Endothelial cell of umbilical vein (primary cell): ENCODE measurements around the gene GAD2. TPM values are rescaled to one million over a fixed set of nuclear protein-coding genes. Genes with fewer than 3 reads are reported as not detected.

Experiments used
- BruUV-seq: library from RNA; stranded (reverse); fragments of 400-500 nt; replicated peaks from 2 replicates; lab custom pipeline; 2021; lab: Mats Ljungman, UMichigan
- CTCF ChIA-PET: fragments of 300-600, 350-600 bp; sonication (Branson Sonifier 250); formaldehyde crosslinking; loops from one replicate; lab custom pipeline; 2021; ENCODE audit warnings: antibody characterized with exemption, inconsistent platforms; lab: Charles Lee
- POLR2A ChIA-PET: fragments of 300-600, 350-600 bp; sonication (Branson Sonifier 250); formaldehyde crosslinking; loops from one replicate; lab custom pipeline; 2021; ENCODE audit warnings: antibody characterized with exemption, inconsistent platforms; lab: Charles Lee
- DNase-seq: peaks from one replicate; pipeline ENCODE4 v3.0.0-alpha.2; 2011; ENCODE audit warnings: low read depth, low spot score
- FAIRE-seq: peaks from 2 replicates; lab custom pipeline; 2011; peaks lifted over from hg19 to GRCh38; lab: Jason Lieb, UNC
- H2AFZ ChIP-seq: 2 replicates; pipeline ENCODE4 v1.6.0; 2012; ENCODE audit warnings: low read depth, low read length, control low read depth, inconsistent platforms
- H3K27ac ChIP-seq: 2 replicates; pipeline ENCODE4 v1.5.1; 2011; ENCODE audit warnings: low read depth, mild to moderate bottlenecking, control low read depth, low read length, moderate library complexity; ENCODE audit not compliant: insufficient read depth
- H3K27me3 ChIP-seq, 2 experiments: 2 replicates each; pipeline versions ENCODE4 v1.6.0 to v1.6.1; 2011; ENCODE audit warnings: low read length in 2 of 2, mixed read lengths in 1 of 2; ENCODE audit not compliant: control insufficient read depth in 2 of 2, insufficient read depth in 2 of 2
- H3K36me3 ChIP-seq, 2 experiments: 2 replicates in 1 of 2; 3 replicates in 1 of 2; pipeline ENCODE4 v1.5.1; 2011; ENCODE audit warnings: low read length in 2 of 2, mild to moderate bottlenecking in 1 of 2, moderate library complexity in 1 of 2; ENCODE audit not compliant: control insufficient read depth in 2 of 2, insufficient read depth in 2 of 2; ENCODE audit errors: extremely low read depth in 1 of 2
- H3K4me1 ChIP-seq: 3 replicates; pipeline ENCODE4 v1.5.1; 2011; ENCODE audit warnings: mild to moderate bottlenecking, low read length; ENCODE audit not compliant: control insufficient read depth, insufficient read depth; ENCODE audit errors: extremely low read depth
- H3K4me2 ChIP-seq: 2 replicates; pipeline ENCODE4 v1.6.1; 2011; ENCODE audit warnings: low read length, control low read depth, mixed read lengths; ENCODE audit not compliant: insufficient read depth
- H3K4me3 ChIP-seq, 3 experiments: fragments of 200-600 bp in 1 of 3; sonication (generic), shearing (Covaris generic) in 1 of 3; replicated peaks in 1 of 3; 2 replicates each; pipeline ENCODE4 v1.5.1; 2011 to 2016; ENCODE audit warnings: control low read depth in 3 of 3, low read length in 3 of 3, mild to moderate bottlenecking in 2 of 3, inconsistent platforms in 1 of 3, low read depth in 1 of 3, moderate library complexity in 1 of 3; ENCODE audit not compliant: insufficient read depth in 1 of 3
- H3K79me2 ChIP-seq: 2 replicates; pipeline ENCODE4 v1.6.0; 2012; ENCODE audit warnings: low read length, inconsistent platforms; ENCODE audit not compliant: control insufficient read depth, insufficient read depth
- H3K9ac ChIP-seq: replicated peaks from 2 replicates; pipeline ENCODE3; 2011; ENCODE audit warnings: low read length, control low read depth; ENCODE audit not compliant: insufficient read depth; ENCODE audit errors: extremely low read depth
- H3K9me1 ChIP-seq: replicated peaks from 3 replicates; pipeline ENCODE4 v1.6.0; 2011; ENCODE audit warnings: mild to moderate bottlenecking, low read length; ENCODE audit not compliant: control insufficient read depth, insufficient read depth; ENCODE audit errors: extremely low read depth
- H3K9me3 ChIP-seq: replicated peaks from 2 replicates; pipeline ENCODE4 v1.5.1; 2012; ENCODE audit warnings: low read length, inconsistent platforms; ENCODE audit not compliant: control insufficient read depth, insufficient read depth
- H4K20me1 ChIP-seq: replicated peaks from 2 replicates; pipeline ENCODE3; 2011; ENCODE audit warnings: mild to moderate bottlenecking, low read length; ENCODE audit not compliant: control insufficient read depth, insufficient read depth; ENCODE audit errors: extremely low read depth
- CTCF ChIP-seq, 2 donors: IDR thresholded peaks; 1 replicate in 1 of 2; 2 replicates in 1 of 2; pipeline ENCODE4 v1.5.1; 2011; ENCODE audit warnings: low read length in 2 of 2, mild to moderate bottlenecking in 2 of 2, moderate library complexity in 2 of 2, control low read depth in 1 of 2, inconsistent platforms in 1 of 2, low read depth in 1 of 2; ENCODE audit not compliant: insufficient read depth in 1 of 2; ENCODE audit errors: extremely low read depth in 1 of 2
- EZH2 ChIP-seq: IDR thresholded peaks from 2 replicates; pipeline ENCODE4 v1.6.1; 2012; ENCODE audit warnings: borderline replicate concordance, low read depth, mild to moderate bottlenecking, moderate library complexity, low read length, inconsistent platforms; ENCODE audit not compliant: severe bottlenecking
- FOS ChIP-seq: IDR thresholded peaks from 2 replicates; pipeline ENCODE4 v1.6.1; 2011; ENCODE audit warnings: mild to moderate bottlenecking, low read length, moderate library complexity, borderline replicate concordance; ENCODE audit not compliant: insufficient read depth
- GATA2 ChIP-seq: IDR thresholded peaks from 2 replicates; pipeline ENCODE4 v1.7.0; 2011; ENCODE audit warnings: low read depth, mild to moderate bottlenecking, moderate library complexity, mixed read lengths, low read length; ENCODE audit not compliant: insufficient read length, insufficient read depth
- JUN ChIP-seq: IDR thresholded peaks from 2 replicates; pipeline ENCODE4 v1.6.1; 2011; ENCODE audit warnings: borderline replicate concordance, low read depth; ENCODE audit not compliant: insufficient read length, insufficient read depth
- MAX ChIP-seq: IDR thresholded peaks from 2 replicates; pipeline ENCODE4 v1.6.1; 2011; ENCODE audit not compliant: insufficient read depth, insufficient read length
- MYC ChIP-seq: IDR thresholded peaks from one replicate; pipeline ENCODE4 v1.6.1; 2011; ENCODE audit warnings: mild to moderate bottlenecking, low read depth, low read length
- POLR2A ChIP-seq: IDR thresholded peaks from 2 replicates; pipeline ENCODE4 v1.6.1; 2012; ENCODE audit warnings: low read depth, mild to moderate bottlenecking, control low read depth, low read length
- POLR2AphosphoS5 ChIP-seq: IDR thresholded peaks from 2 replicates; pipeline ENCODE4 v1.6.1; 2012; ENCODE audit warnings: low read depth, mild to moderate bottlenecking, control low read depth, low read length, moderate library complexity; ENCODE audit not compliant: insufficient read depth
- dilution Hi-C: fragments of 300-500 bp; cut with MboI; formaldehyde crosslinking; loops from one replicate; pipeline ENCODE4 v1.15.0; 2019; ENCODE audit warnings: low sequenced_read_pairs; ENCODE audit not compliant: extremely low pct_ligation_motif_present
- intact Hi-C: fragments of 100-400 bp; cut with micrococcal nuclease; formaldehyde crosslinking; loops from one replicate; pipeline ENCODE4 v1.10.0; 2022
- polyA plus RNA-seq, 4 experiments: library from polyadenylated mRNA; depleted of rRNA in 3 of 4; stranded (reverse) in 3 of 4; unstranded in 1 of 4; fragments of >200 nt; gene quantifications; 2 replicates each; pipeline versions ENCODE4 v1.2.1 to v1.2.3, GENCODE V29; 2011 to 2012; ENCODE audit warnings: missing spikeins in 1 of 4
- total RNA-seq: library from RNA; stranded (reverse); gene quantifications from 2 replicates; pipeline ENCODE4 v1.2.3, GENCODE V29; 2021

Gene GAD2
- total and polyA plus RNA-seq, 2 donors (not counting 3 experiments of a cell fraction or from before 2014, with no cell fraction given), result not detected

- Histone ChIP-seq H3K36me3 (no peaks in the 10 kb centered on the region), H3K9ac (no peak overlapping the region), H3K4me1 (no peaks in the 10 kb centered on the region), H3K4me2 (no peak overlapping the region), H3K9me3 (no peaks in the 10 kb centered on the region), H3K4me3 (no peak overlapping the region), H3K79me2 (no peaks in the 10 kb centered on the region), H3K9me1 (no peaks in the 10 kb centered on the region), H3K27me3 (no peaks in the 10 kb centered on the region), H4K20me1 (no peaks in the 10 kb centered on the region), H3K27ac (no peak overlapping the region), H2AFZ (no peak overlapping the region)
- no TSS peak for BruUV-seq
- intact Hi-C loops, result loop anchor here (1.0 kb wide), 1 partner anchor 222 kb away; no protein-coding TSS in a partner anchor
- dilution Hi-C loops, result no loop called here
- DNase-seq (peak; percentile 28), FAIRE-seq (peak; percentile 73)
- ChIA-PET POLR2A (no interaction called here), CTCF (no interaction called here)
- no peak for TF ChIP-seq FOS
- peak; percentile 31 to 33 for TF ChIP-seq CTCF (IDR thresholded peaks at IDR 0.05; ENCODE audit: extremely low read depth in 1 of 2, insufficient read depth in 1 of 2, low read depth in 1 of 2, low read length in 2 of 2)
These were observed 118.5 kb downstream of the GAD2 start for GRCh38 chr10:26334932-26335573.

GRCh38 chr10:26335574-26336093 lies 119.1 kb downstream of the GAD2 start:
- DNase-seq (no peak), FAIRE-seq (no peak)
- H3K27ac ChIP-seq, result no peak overlapping the region
- H3K9ac ChIP-seq, result no peak overlapping the region
- ChIA-PET CTCF (no interaction called here), POLR2A (no interaction called here)
- no peaks in the 10 kb centered on the region for H3K9me1 ChIP-seq
- dilution Hi-C loops, result no loop called here
- no peaks in the 10 kb centered on the region for H3K27me3 ChIP-seq
- H3K79me2 ChIP-seq, result no peaks in the 10 kb centered on the region
- H3K4me2 ChIP-seq, result no peak overlapping the region
- H2AFZ ChIP-seq, result no peak overlapping the region
- H3K4me1 ChIP-seq, result no peaks in the 10 kb centered on the region
- H3K36me3 ChIP-seq, result no peaks in the 10 kb centered on the region
- no TSS peak for BruUV-seq
- no peaks in the 10 kb centered on the region for H4K20me1 ChIP-seq
- intact Hi-C loops, result loop anchor here (1.0 kb wide), 1 partner anchor 222 kb away; no protein-coding TSS in a partner anchor
- H3K9me3 ChIP-seq, result no peaks in the 10 kb centered on the region
- TF ChIP-seq POLR2AphosphoS5 (no peak), JUN (no peak), GATA2 (no peak), MAX (no peak), EZH2 (no peak), POLR2A (no peak), MYC (no peak), FOS (no peak), CTCF (IDR thresholded peaks at IDR 0.05; ENCODE audit: extremely low read depth in 1 of 2, insufficient read depth in 1 of 2, low read depth in 1 of 2, low read length in 2 of 2) (no peak)
- no peak overlapping the region for H3K4me3 ChIP-seq
